ENCODE results near the gene IFIT1.

DNA sequence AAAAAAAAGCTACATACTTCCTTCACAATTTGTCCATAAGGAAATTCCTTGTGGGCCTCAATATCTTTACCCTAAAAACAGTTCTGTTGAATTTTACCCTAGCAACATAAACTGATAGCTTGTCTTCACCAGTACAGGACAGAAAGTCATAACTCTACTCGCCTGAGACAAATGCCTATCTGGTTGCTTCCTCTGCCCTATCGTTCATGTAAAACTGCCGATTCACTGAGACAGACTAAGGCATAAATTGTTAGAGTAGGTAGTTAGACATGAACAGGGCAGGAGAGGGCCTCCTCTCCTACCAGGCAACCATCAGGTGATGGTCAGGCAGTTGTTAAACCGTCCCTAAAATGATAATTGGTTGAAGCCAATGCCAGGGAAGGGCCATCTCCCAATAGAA, 39.6 kb upstream of the IFIT1 start:
- TF ChIP-seq CTCF (IDR thresholded peaks at IDR 0.05), result no peak
- TF ChIP-seq ZFX (IDR thresholded peaks at IDR 0.05; ENCODE audit: borderline replicate concordance), result no peak

Data from 22Rv1 (cell line).